Right lobe of liver (tissue), 6 donors: Measurements from ENCODE around the gene DDX11. TPM values are rescaled to one million over a fixed set of nuclear protein-coding genes. Genes with fewer than 3 reads are reported as not detected.

Experiments used
- ATAC-seq, 4 donors: fragments of 200-7000 bp; cut with Tn5 transposase; one replicate each; pipeline ENCODE4 v1.9.1; 2020; ENCODE audit warnings: mild to moderate bottlenecking in 4 of 4, moderate library complexity in 4 of 4
- DNase-seq, 3 donors: peaks; one replicate each; pipeline ENCODE4 v3.0.0-alpha.2; 2020
- H3K27ac ChIP-seq, 3 donors: fragments of 200-600 bp; one replicate each; pipeline ENCODE4 v1.8.0; 2022
- H3K27me3 ChIP-seq, 2 donors: fragments of 200-600 bp; one replicate each; pipeline ENCODE4 v1.8.0; 2022
- H3K36me3 ChIP-seq, 4 donors: fragments of 200-600 bp; sonication (generic) in 1 of 4; one replicate each; pipeline versions ENCODE4 v1.5.1 to v1.8.0; 2017 to 2022; ENCODE audit warnings: control low read depth in 1 of 4
- H3K4me1 ChIP-seq, 4 donors: fragments of 200-600 bp; sonication (generic) in 1 of 4; one replicate each; pipeline versions ENCODE4 v1.5.1 to v1.8.0; 2017 to 2022; ENCODE audit warnings: control low read depth in 1 of 4
- H3K4me3 ChIP-seq, 3 donors: fragments of 200-600 bp; one replicate each; pipeline ENCODE4 v1.8.0; 2022
- H3K9me3 ChIP-seq, 4 donors: fragments of 200-600 bp; sonication (generic) in 1 of 4; one replicate each; pipeline versions ENCODE4 v1.5.1 to v1.8.0; 2017 to 2022; ENCODE audit warnings: control low read depth in 1 of 4
- CTCF ChIP-seq, 4 donors: fragments of 200-600 bp in 3 of 4; fragments of 450-650 bp in 1 of 4; IDR thresholded peaks; one replicate each; pipeline versions ENCODE4 v1.5.1 to v1.8.0; 2016 to 2022; ENCODE audit warnings: antibody characterized with exemption in 4 of 4, mild to moderate bottlenecking in 2 of 4
- POLR2A ChIP-seq: fragments of 450-650 bp; IDR thresholded peaks from one replicate; pipeline ENCODE4 v1.6.1; 2017; ENCODE audit warnings: antibody characterized with exemption, mild to moderate bottlenecking
- WGBS: methylation state at CpG from one replicate; pipeline ENCODE4 v1.1.6; 2018; ENCODE audit warnings: low coverage, low lambda C conversion rate; ENCODE audit not compliant: insufficient coverage; ENCODE audit errors: missing lambda C conversion rate; 5-methylcytosine and 5-hydroxymethylcytosine counted together
- intact Hi-C, 2 donors: fragments of 100-400 bp; cut with DNase I; formaldehyde crosslinking; loops; one replicate each; pipeline versions ENCODE4 v1.11.2 to v1.14.1; 2022
- total RNA-seq, 6 experiments: library from RNA; depleted of rRNA in 2 of 6; stranded (reverse); fragments of >200 nt in 2 of 6; fragmentation: NEBNext Ultra II Directional in 3 of 6; extraction: Animal tissue kit (Norgen Biotek cat#: 25700) in 3 of 6; gene quantifications; one replicate each; pipeline versions ENCODE4 v1.1.0 to v1.2.4, GENCODE V29; 2016 to 2023
- donor health status: DM: no; HTN: yes; CAD: no.
- donor health status: DM: no; HTN: no; CAD: no.
- donor health status: DM: no; HTN: no; CAD: no.
- donor health status: DM: no; HTN: yes; CAD: no.
- donor health status: DM: no; HTN: yes; CAD: no.

DDX11 gene
- total RNA-seq, 6 experiments from 2014 or later: 5.0 to 19.2 (median 13.5) TPM

- Histone ChIP-seq H3K4me1 (no peaks in the 10 kb centered on the region), H3K36me3 (no peaks in the 10 kb centered on the region), H3K4me3 (no peak overlapping the region), H3K9me3 (no peaks in the 10 kb centered on the region), H3K27me3 (no peaks in the 10 kb centered on the region), H3K27ac (no peak overlapping the region)
- TF ChIP-seq CTCF (IDR thresholded peaks at IDR 0.05) (no peak), POLR2A (no peak)
- intact Hi-C loops: no loop called here
- WGBS: 63% methylated on average over 1 of the region's 4 CpGs
- DNase-seq: no peak
- ATAC-seq: no peak
These were observed 41.7 kb upstream of the DDX11 start for GRCh38 chr12:31031951-31032335.

GRCh38 chr12:31033146-31033545 lies 40.5 kb upstream of the DDX11 start:
- ATAC-seq (no peak), DNase-seq (no peak)
- Histone ChIP-seq H3K4me1 (no peaks in the 10 kb centered on the region), H3K27ac (no peak overlapping the region), H3K9me3 (no peaks in the 10 kb centered on the region), H3K27me3 (no peaks in the 10 kb centered on the region), H3K36me3 (no peaks in the 10 kb centered on the region), H3K4me3 (no peak overlapping the region)
- no peak for TF ChIP-seq POLR2A
- TF ChIP-seq CTCF (IDR thresholded peaks at IDR 0.05): no peak
- intact Hi-C loops: no loop called here
- WGBS: 45% methylated on average over 2 of the region's 3 CpGs

- Histone ChIP-seq H3K4me1 (no peaks in the 10 kb centered on the region), H3K4me3 (no peak overlapping the region), H3K27me3 (no peaks in the 10 kb centered on the region), H3K36me3 (no peaks in the 10 kb centered on the region), H3K27ac (no peak overlapping the region), H3K9me3 (no peaks in the 10 kb centered on the region)
- intact Hi-C loops: no loop called here
- 61% methylated on average over 6 of the region's 6 CpGs for WGBS
- no peak for TF ChIP-seq CTCF (IDR thresholded peaks at IDR 0.05)
- TF ChIP-seq POLR2A: no peak
- DNase-seq (no peak), ATAC-seq (no peak)
These were observed 40.0 kb upstream of the DDX11 start for GRCh38 chr12:31033681-31034080.

GRCh38 chr12:31034372-31034771 lies 39.3 kb upstream of the DDX11 start:
- Histone ChIP-seq H3K27ac (no peak overlapping the region), H3K9me3 (no peaks in the 10 kb centered on the region), H3K36me3 (no peaks in the 10 kb centered on the region), H3K4me3 (no peak overlapping the region), H3K27me3 (no peaks in the 10 kb centered on the region), H3K4me1 (no peaks in the 10 kb centered on the region)
- intact Hi-C loops: no loop called here
- WGBS: 100% methylated on average over 1 of the region's 3 CpGs
- TF ChIP-seq CTCF (IDR thresholded peaks at IDR 0.05): no peak
- no peak for TF ChIP-seq POLR2A
- DNase-seq: no peak
- ATAC-seq: no peak

GRCh38 chr12:31035226-31035625 lies 38.4 kb upstream of the DDX11 start:
- ATAC-seq: no peak
- no peaks in the 10 kb centered on the region for H3K9me3 ChIP-seq
- 71% methylated on average over 2 of the region's 4 CpGs for WGBS
- H3K4me1 ChIP-seq: no peaks in the 10 kb centered on the region
- H3K27ac ChIP-seq: no peak overlapping the region
- no peak for DNase-seq
- no peak overlapping the region for H3K4me3 ChIP-seq
- H3K36me3 ChIP-seq: no peaks in the 10 kb centered on the region
- TF ChIP-seq CTCF (IDR thresholded peaks at IDR 0.05) (no peak), POLR2A (no peak)
- intact Hi-C loops: no loop called here
- no peaks in the 10 kb centered on the region for H3K27me3 ChIP-seq
